Activated CD4-positive, alpha-beta memory T cell treated with anti-CD3 and anti-CD28 coated beads for 36 hours (primary cell): ENCODE results near the gene CLBA1. TPM values are rescaled to one million over a fixed set of nuclear protein-coding genes. Genes with fewer than 3 reads are reported as not detected.
A peak's percentile ranks its signal among the peaks of the same experiment; 100 is the strongest.

ENCODE experiments used
- CTCF ChIA-PET: fragments of 350-600 bp; sonication (Branson Sonifier 250); formaldehyde crosslinking; loops from one replicate; lab custom pipeline; 2021; ENCODE audit warnings: antibody characterized with exemption, inconsistent platforms; lab: Charles Lee
- POLR2A ChIA-PET: fragments of 350-600 bp; sonication (Branson Sonifier 250); formaldehyde crosslinking; loops from one replicate; lab custom pipeline; 2021; ENCODE audit warnings: antibody characterized with exemption; lab: Charles Lee
- DNase-seq: peaks from one replicate; pipeline ENCODE4 v3.0.0-alpha.2; 2020
- H3K27ac Mint-ChIP-seq: one replicate; pipeline ENCODE4 v1.8.0; 2021; ENCODE audit warnings: mixed read lengths
- H3K27me3 Mint-ChIP-seq: one replicate; pipeline ENCODE4 v1.8.0; 2021; ENCODE audit warnings: mixed read lengths
- H3K36me3 Mint-ChIP-seq: one replicate; pipeline ENCODE4 v1.8.0; 2021; ENCODE audit warnings: mixed read lengths
- H3K4me1 Mint-ChIP-seq: one replicate; pipeline ENCODE4 v1.8.0; 2021; ENCODE audit warnings: low read depth, mixed read lengths
- H3K4me3 Mint-ChIP-seq: one replicate; pipeline ENCODE4 v1.8.0; 2021; ENCODE audit warnings: mild to moderate bottlenecking, mixed read lengths
- H3K9me3 Mint-ChIP-seq: one replicate; pipeline ENCODE4 v1.8.0; 2021; ENCODE audit warnings: mixed read lengths
- intact Hi-C: fragments of 100-400 bp; cut with micrococcal nuclease; formaldehyde crosslinking; loops from one replicate; pipeline ENCODE4 v1.15.1; 2023
- total RNA-seq, 2 experiments: library from RNA; stranded (reverse); gene quantifications; one replicate each; pipeline ENCODE4 v1.2.3, GENCODE V29; 2021

Gene CLBA1
- total RNA-seq, 2 experiments from 2014 or later = 0.78 to 1.2 TPM

- intact Hi-C loops = no loop called here
- DNase-seq = no peak
- ChIA-PET POLR2A (no interaction called here), CTCF (interaction anchor here (1.2 to 2.4 kb wide), 3 partner anchors 41 to 65 kb away, joined by 4 to 7 read pairs (median 5); partner anchors contain the start of gene CDCA4)
- Mint-ChIP-seq H3K36me3 (no peaks in the 10 kb centered on the region), H3K4me1 (peaks cover 13% of the 10 kb centered on the region), H3K27me3 (peaks cover 24% of the 10 kb centered on the region), H3K9me3 (no peaks in the 10 kb centered on the region), H3K27ac (no peak overlapping the region), H3K4me3 (no peak overlapping the region)
Measured at GRCh38 chr14:104980611-104981531, 4.7 kb upstream of the CLBA1 start.

DNA sequence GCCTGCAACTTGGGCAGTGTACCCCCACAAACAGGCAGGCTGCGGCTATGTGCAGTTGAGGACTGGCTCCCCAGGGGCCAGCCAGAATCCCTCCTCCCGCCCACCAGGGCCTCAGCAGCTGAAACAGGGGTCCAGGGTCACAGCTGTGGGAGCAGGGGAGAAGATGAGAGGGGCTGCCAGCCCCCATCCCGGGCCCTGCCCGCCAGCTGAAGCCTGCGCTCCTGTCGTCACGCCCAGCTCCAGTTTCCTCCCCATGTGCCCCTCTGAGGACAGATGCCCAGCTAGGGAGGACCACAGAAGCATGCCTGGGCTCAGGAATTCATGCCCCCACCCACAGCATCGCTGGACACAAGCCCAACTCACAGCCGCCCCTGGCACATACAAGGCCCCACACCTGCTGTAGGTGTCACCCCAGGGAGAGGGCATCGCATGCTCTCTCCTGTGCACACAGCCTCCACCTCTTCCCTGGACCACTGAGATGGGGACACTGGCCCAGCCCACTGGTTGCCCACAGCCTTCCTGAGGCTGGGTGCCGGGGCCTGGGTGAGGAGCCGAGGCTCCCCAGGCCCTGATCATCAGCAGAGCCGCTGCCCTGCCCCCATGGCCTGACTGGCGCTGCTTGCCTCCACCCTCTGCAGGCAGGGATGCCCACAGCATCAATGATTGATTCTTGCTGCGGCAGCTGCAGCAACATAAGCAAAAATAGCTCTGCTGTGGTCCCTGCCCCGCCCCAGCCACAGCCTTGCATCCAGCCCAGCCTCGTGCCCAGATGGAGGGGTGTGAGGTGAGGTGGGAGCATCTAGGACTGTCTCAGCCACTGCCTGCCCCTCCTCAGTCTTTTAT, 3.7 kb upstream of the CLBA1 start:
- Mint-ChIP-seq H3K27ac (no peak overlapping the region), H3K9me3 (no peaks in the 10 kb centered on the region), H3K4me3 (no peak overlapping the region), H3K27me3 (peaks cover 17% of the 10 kb centered on the region), H3K36me3 (no peaks in the 10 kb centered on the region), H3K4me1 (peaks cover 14% of the 10 kb centered on the region)
- intact Hi-C loops = no loop called here
- ChIA-PET POLR2A (no interaction called here), CTCF (interaction anchor here (1.2 to 2.4 kb wide), 3 partner anchors 40 to 64 kb away, joined by 4 to 7 read pairs (median 5); partner anchors contain the start of gene CDCA4)
- no peak for DNase-seq

- H3K27ac Mint-ChIP-seq = no peak overlapping the region
- ChIA-PET CTCF (interaction anchor here (2.4 to 3.1 kb wide), 2 partner anchors 63 kb away, joined by 7 to 20 read pairs; no protein-coding TSS in a partner anchor), POLR2A (no interaction called here)
- H3K36me3 Mint-ChIP-seq = no peaks in the 10 kb centered on the region
- intact Hi-C loops = no loop called here
- H3K4me1 Mint-ChIP-seq = peaks cover 13% of the 10 kb centered on the region
- DNase-seq = no peak
- H3K9me3 Mint-ChIP-seq = no peaks in the 10 kb centered on the region
- peaks cover 12% of the 10 kb centered on the region for H3K27me3 Mint-ChIP-seq
- no peak overlapping the region for H3K4me3 Mint-ChIP-seq
Measured at GRCh38 chr14:104982548-104983230, 2.9 kb upstream of the CLBA1 start.

DNA sequence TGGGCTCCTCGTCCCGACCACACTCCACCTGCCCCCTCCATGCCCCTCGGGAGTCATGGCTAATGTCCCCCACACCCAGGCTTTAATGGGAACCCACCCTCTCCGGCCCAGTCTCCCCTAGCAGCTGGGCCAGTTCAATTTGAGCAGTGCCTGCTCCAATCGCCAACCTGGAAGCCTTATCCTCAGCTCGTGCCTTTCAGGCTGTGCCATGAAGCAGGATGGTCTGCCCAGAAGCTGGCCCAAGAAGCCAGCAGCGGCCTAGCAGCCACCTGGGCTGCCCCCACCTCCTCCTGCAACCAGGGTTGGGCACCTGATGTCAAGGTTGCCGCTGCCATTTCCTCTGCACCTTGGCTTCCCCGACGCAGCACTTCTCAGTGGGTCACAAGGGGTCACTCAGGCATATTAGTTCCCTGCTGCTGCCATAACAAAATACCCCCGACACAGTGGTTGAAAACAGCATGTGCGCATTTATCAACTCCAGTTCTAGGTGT, 2.3 kb upstream of the CLBA1 start:
- H3K4me3 Mint-ChIP-seq = no peak overlapping the region
- H3K9me3 Mint-ChIP-seq = no peaks in the 10 kb centered on the region
- H3K36me3 Mint-ChIP-seq = no peaks in the 10 kb centered on the region
- intact Hi-C loops = no loop called here
- H3K4me1 Mint-ChIP-seq = peaks cover 11% of the 10 kb centered on the region
- ChIA-PET CTCF (interaction anchor here (1.3 to 3.1 kb wide), 4 partner anchors 7 to 62 kb away, joined by 4 to 20 read pairs (median 9); partner anchors contain the start of gene CDCA4), POLR2A (interaction anchor here (2.9 kb wide), 1 partner anchor 36 kb away, joined by 18 read pairs; the partner anchor contains the start of gene CDCA4)
- DNase-seq = no peak
- no peak overlapping the region for H3K27ac Mint-ChIP-seq
- peaks cover 11% of the 10 kb centered on the region for H3K27me3 Mint-ChIP-seq

DNA sequence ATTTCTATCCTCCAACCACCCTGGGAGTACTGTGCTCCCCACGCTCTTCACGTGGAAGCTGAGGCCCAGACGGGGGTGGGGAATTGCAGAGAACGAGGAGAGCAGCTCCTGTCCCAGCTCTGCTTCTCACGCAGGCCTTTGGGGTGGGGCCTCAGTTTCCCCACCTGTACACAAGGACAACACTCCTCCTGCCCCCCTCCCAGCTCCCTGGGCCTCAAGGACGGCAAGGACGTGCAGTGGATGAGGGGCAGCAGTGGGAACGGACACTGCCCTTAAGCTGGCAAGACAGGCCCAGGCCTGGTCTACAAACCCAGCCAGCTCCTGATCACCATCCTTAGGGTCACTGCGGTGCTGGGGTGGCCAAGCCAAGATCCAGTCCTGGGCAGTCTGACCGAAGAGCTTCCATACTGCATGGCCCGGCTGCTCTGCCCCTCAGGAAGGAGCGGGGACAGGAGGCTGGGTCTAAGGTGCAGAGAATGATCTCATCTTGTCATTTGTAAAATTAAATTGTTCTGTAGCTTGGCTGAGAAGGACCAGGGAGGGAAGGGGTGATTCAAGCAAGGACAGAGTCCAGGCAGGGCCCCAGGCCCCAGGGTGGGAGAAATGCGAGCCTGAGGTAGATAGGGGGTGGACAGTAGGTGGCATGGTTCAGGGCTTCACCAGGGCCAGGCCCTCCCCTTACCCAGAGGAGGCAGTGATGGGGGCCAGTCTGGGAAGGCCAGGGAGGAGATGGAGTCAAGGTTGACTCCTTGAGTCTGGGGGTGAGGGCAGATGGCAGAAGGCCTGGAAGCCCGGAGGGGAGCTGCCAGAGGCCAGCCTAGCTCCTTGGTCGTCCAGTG, 1.3 kb upstream of the CLBA1 start:
- Mint-ChIP-seq H3K36me3 (no peaks in the 10 kb centered on the region), H3K27ac (no peak overlapping the region), H3K4me3 (peak overlapping the region; percentile 57)

GRCh38 chr14:104986487-104987164, 1.0 kb downstream of the CLBA1 start:
- intact Hi-C loops = no loop called here
- H3K27ac Mint-ChIP-seq = no peak overlapping the region

More for the DNA sequence above, 1.3 kb upstream of the CLBA1 start:
- DNase-seq = no peak
- peaks cover 3% of the 10 kb centered on the region for H3K27me3 Mint-ChIP-seq
- CTCF ChIA-PET = interaction anchor here (0.7 to 3.1 kb wide), 5 partner anchors 8 to 464 kb away, joined by 3 to 20 read pairs (median 5); partner anchors contain the start of gene CDCA4
- H3K4me1 Mint-ChIP-seq = peaks cover 9% of the 10 kb centered on the region
- H3K9me3 Mint-ChIP-seq = no peaks in the 10 kb centered on the region
- POLR2A ChIA-PET = interaction anchor here (0.9 to 2.9 kb wide), 3 partner anchors 35 to 232 kb away, joined by 3 to 18 read pairs (median 3); partner anchors contain the start of genes CDCA4 and SIVA1
- intact Hi-C loops = no loop called here

GRCh38 chr14:104989236-104989950, 3.8 kb downstream of the CLBA1 start:
- Mint-ChIP-seq H3K4me3 (no peak overlapping the region), H3K9me3 (no peaks in the 10 kb centered on the region), H3K36me3 (no peaks in the 10 kb centered on the region), H3K27ac (no peak overlapping the region), H3K4me1 (peaks cover 8% of the 10 kb centered on the region), H3K27me3 (peaks cover 2% of the 10 kb centered on the region)
- DNase-seq = no peak
- ChIA-PET POLR2A (no interaction called here), CTCF (interaction anchor here (0.7 to 1.4 kb wide), 4 partner anchors 9 to 354 kb away, joined by 3 to 4 read pairs (median 4); no protein-coding TSS in a partner anchor)
- intact Hi-C loops = no loop called here

More at GRCh38 chr14:104986487-104987164, 1.0 kb downstream of the CLBA1 start:
- Mint-ChIP-seq H3K4me1 (peaks cover 9% of the 10 kb centered on the region), H3K36me3 (no peaks in the 10 kb centered on the region), H3K9me3 (no peaks in the 10 kb centered on the region), H3K4me3 (peak overlapping the region; percentile 59), H3K27me3 (peaks cover 2% of the 10 kb centered on the region)
- no peak for DNase-seq
- POLR2A ChIA-PET = no interaction called here
- CTCF ChIA-PET = interaction anchor here (1.2 to 1.6 kb wide), 2 partner anchors 10 to 59 kb away, joined by 3 to 4 read pairs; no protein-coding TSS in a partner anchor

- Mint-ChIP-seq H3K9me3 (no peaks in the 10 kb centered on the region), H3K27ac (no peak overlapping the region), H3K27me3 (peaks cover 2% of the 10 kb centered on the region), H3K4me1 (peaks cover 6% of the 10 kb centered on the region), H3K4me3 (no peak overlapping the region), H3K36me3 (no peaks in the 10 kb centered on the region)
- intact Hi-C loops = no loop called here
- no peak for DNase-seq
- CTCF ChIA-PET = interaction anchor here (0.7 to 0.9 kb wide), 3 partner anchors 9 to 353 kb away, joined by 3 to 4 read pairs (median 3); no protein-coding TSS in a partner anchor
- POLR2A ChIA-PET = no interaction called here
Measured at GRCh38 chr14:104989951-104990303, 4.3 kb downstream of the CLBA1 start.

GRCh38 chr14:104991896-104992230, 6.3 kb downstream of the CLBA1 start:
- no peaks in the 10 kb centered on the region for H3K9me3 Mint-ChIP-seq
- no peak overlapping the region for H3K27ac Mint-ChIP-seq
- H3K36me3 Mint-ChIP-seq = no peaks in the 10 kb centered on the region
- intact Hi-C loops = no loop called here
- H3K4me1 Mint-ChIP-seq = peaks cover 3% of the 10 kb centered on the region
- H3K4me3 Mint-ChIP-seq = no peak overlapping the region
- H3K27me3 Mint-ChIP-seq = peaks cover 2% of the 10 kb centered on the region
- no peak for DNase-seq
- ChIA-PET POLR2A (no interaction called here), CTCF (no interaction called here)

DNA sequence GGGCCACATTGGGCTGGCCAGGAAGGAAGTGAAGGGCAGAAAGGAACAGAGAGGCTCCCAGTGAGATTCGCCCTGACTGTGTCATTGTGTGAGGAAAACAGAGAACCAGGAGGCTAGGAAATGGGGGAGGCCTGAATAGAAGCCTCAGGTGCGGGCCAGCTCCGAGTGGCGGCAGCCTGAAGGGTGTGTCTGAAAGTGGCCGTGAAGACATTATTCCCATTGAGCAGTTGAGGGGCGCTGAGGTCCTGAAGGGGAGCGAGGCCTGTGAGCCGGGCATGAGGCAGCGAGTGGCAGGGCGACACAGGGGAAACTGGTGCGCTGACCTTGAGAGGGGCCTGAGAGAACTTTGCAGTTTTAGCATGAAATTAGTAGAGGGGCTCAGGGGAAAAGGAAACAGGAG, 6.9 kb downstream of the CLBA1 start:
- H3K9me3 Mint-ChIP-seq = no peaks in the 10 kb centered on the region
- no peaks in the 10 kb centered on the region for H3K4me1 Mint-ChIP-seq
- ChIA-PET CTCF (no interaction called here), POLR2A (no interaction called here)
- H3K36me3 Mint-ChIP-seq = no peaks in the 10 kb centered on the region
- H3K27ac Mint-ChIP-seq = no peak overlapping the region
- intact Hi-C loops = no loop called here
- H3K27me3 Mint-ChIP-seq = no peaks in the 10 kb centered on the region
- H3K4me3 Mint-ChIP-seq = no peak overlapping the region
- no peak for DNase-seq
